UCSD-AML1 (cell line): Measurements from ENCODE around the gene TBC1D20.

ENCODE experiments used
- DNase-seq: peaks from one replicate; lab custom pipeline; 2025; ENCODE audit not compliant: unreplicated experiment; lab: John Stamatoyannopoulos, UW

Gene TBC1D20

GRCh38 chr20:438571-439469 lies 23.5 kb downstream of the TBC1D20 start:
- DNase-seq: peak; percentile 87

GRCh38 chr20:437787-438486 lies 24.4 kb downstream of the TBC1D20 start:
- peak; percentile 58 for DNase-seq

- DNase-seq: no peak
Observed at GRCh38 chr20:436476-436875, 25.9 kb downstream of the TBC1D20 start.

- no peak for DNase-seq
Observed at GRCh38 chr20:435558-435957, 26.8 kb downstream of the TBC1D20 start.

- DNase-seq: no peak
Observed at GRCh38 chr20:434661-435419, 27.5 kb downstream of the TBC1D20 start.

- DNase-seq: no peak
Observed at GRCh38 chr20:434221-434620, 28.1 kb downstream of the TBC1D20 start.

GRCh38 chr20:433300-433975 lies 28.9 kb downstream of the TBC1D20 start:
- DNase-seq: peak; percentile 48

- DNase-seq: no peak
Observed at GRCh38 chr20:432677-433299, 29.5 kb downstream of the TBC1D20 start.

- DNase-seq: no peak
Observed at GRCh38 chr20:432208-432607, 30.1 kb downstream of the TBC1D20 start.

- DNase-seq: peak; percentile 77
Observed at GRCh38 chr20:431012-431904, 31.1 kb downstream of the TBC1D20 start.

GRCh38 chr20:430091-430999 lies 32.0 kb downstream of the TBC1D20 start:
- DNase-seq: no peak

GRCh38 chr20:428658-429200 lies 33.6 kb downstream of the TBC1D20 start:
- no peak for DNase-seq

- DNase-seq: no peak
Observed at GRCh38 chr20:427849-428657, 34.3 kb downstream of the TBC1D20 start.

GRCh38 chr20:427401-427800 lies 34.9 kb downstream of the TBC1D20 start:
- DNase-seq: no peak

- DNase-seq: no peak
Observed at GRCh38 chr20:426566-426965, 35.8 kb downstream of the TBC1D20 start.

- DNase-seq: no peak
Observed at GRCh38 chr20:421685-422250, 40.6 kb downstream of the TBC1D20 start.
